H9 (cell line): ENCODE data around the gene FOXJ3. TPM values are rescaled to one million over a fixed set of nuclear protein-coding genes. Genes with fewer than 3 reads are reported as not detected.

Experiments used
- DNase-seq: peaks from one replicate; pipeline ENCODE4 v3.0.0-alpha.2; 2017
- H2AFZ ChIP-seq: one replicate; pipeline ENCODE4 v1.6.1; 2013; ENCODE audit warnings: mild to moderate bottlenecking, low read length, control low read depth, moderate library complexity
- H2AK5ac ChIP-seq: 2 replicates; pipeline ENCODE4 v1.6.1; 2013; ENCODE audit warnings: low read length, control low read depth, mixed read lengths; ENCODE audit not compliant: insufficient read length
- H2BK120ac ChIP-seq: one replicate; pipeline ENCODE4 v1.6.1; 2013; ENCODE audit warnings: low read depth, mild to moderate bottlenecking, low read length, control low read depth, inconsistent platforms; ENCODE audit not compliant: poor library complexity, severe bottlenecking
- H2BK12ac ChIP-seq: 2 replicates; pipeline ENCODE4 v1.6.1; 2013; ENCODE audit warnings: low read length, control low read depth, mixed read lengths, low read depth; ENCODE audit not compliant: insufficient read length
- H2BK15ac ChIP-seq: 2 replicates; pipeline ENCODE4 v1.6.1; 2013; ENCODE audit warnings: low read depth, low read length, control low read depth
- H2BK20ac ChIP-seq: one replicate; pipeline ENCODE4 v1.6.1; 2013; ENCODE audit warnings: low read depth, mild to moderate bottlenecking, low read length, control low read depth, inconsistent platforms; ENCODE audit not compliant: poor library complexity, severe bottlenecking
- H2BK5ac ChIP-seq: 2 replicates; pipeline ENCODE4 v1.6.1; 2013; ENCODE audit warnings: low read length, control low read depth, mixed read lengths; ENCODE audit not compliant: insufficient read length
- H3K14ac ChIP-seq: 2 replicates; pipeline ENCODE4 v1.6.1; 2013; ENCODE audit warnings: low read length, control low read depth; ENCODE audit not compliant: insufficient read depth
- H3K18ac ChIP-seq: 2 replicates; pipeline ENCODE4 v1.6.1; 2013; ENCODE audit warnings: low read depth, mild to moderate bottlenecking, mixed read lengths, low read length, control low read depth; ENCODE audit not compliant: insufficient read length
- H3K23ac ChIP-seq: 2 replicates; pipeline ENCODE4 v1.6.1; 2013; ENCODE audit warnings: low read length, control low read depth, mixed read lengths, low read depth; ENCODE audit not compliant: insufficient read length
- H3K23me2 ChIP-seq: 2 replicates; pipeline ENCODE4 v1.6.1; 2013; ENCODE audit warnings: low read depth, mild to moderate bottlenecking, mixed read lengths, low read length, control low read depth; ENCODE audit not compliant: insufficient read length, poor library complexity, severe bottlenecking
- H3K27ac ChIP-seq: 2 replicates; pipeline ENCODE4 v1.5.1; 2013; ENCODE audit warnings: low read length, control low read depth, mixed read lengths, low read depth; ENCODE audit not compliant: insufficient read length
- H3K27me3 ChIP-seq: 2 replicates; pipeline ENCODE4 v1.6.1; 2013; ENCODE audit warnings: low read length, control low read depth, inconsistent platforms; ENCODE audit not compliant: insufficient read depth
- H3K4ac ChIP-seq: 2 replicates; pipeline ENCODE4 v1.6.1; 2013; ENCODE audit warnings: low read depth, mild to moderate bottlenecking, control low read depth, inconsistent platforms, low read length, moderate library complexity
- H3K4me1 ChIP-seq: 2 replicates; pipeline ENCODE4 v1.6.1; 2013; ENCODE audit warnings: low read length, control low read depth, inconsistent platforms; ENCODE audit not compliant: insufficient read depth
- H3K4me2 ChIP-seq: 2 replicates; pipeline ENCODE4 v1.6.1; 2013; ENCODE audit warnings: low read length, control low read depth, mixed read lengths; ENCODE audit not compliant: insufficient read length, insufficient read depth
- H3K56ac ChIP-seq: 2 replicates; pipeline ENCODE4 v1.6.1; 2013; ENCODE audit warnings: low read depth, mild to moderate bottlenecking, mixed read lengths, low read length, control low read depth; ENCODE audit not compliant: insufficient read length
- H3K79me1 ChIP-seq: 2 replicates; pipeline ENCODE4 v1.6.1; 2013; ENCODE audit warnings: low read depth, mild to moderate bottlenecking, moderate library complexity, low read length, control low read depth, inconsistent platforms; ENCODE audit not compliant: insufficient read depth, poor library complexity, severe bottlenecking
- H3K79me2 ChIP-seq: 2 replicates; pipeline ENCODE4 v1.6.1; 2013; ENCODE audit warnings: low read length, control low read depth, inconsistent platforms; ENCODE audit not compliant: insufficient read depth
- H3K9ac ChIP-seq: 2 replicates; pipeline ENCODE4 v1.6.1; 2013; ENCODE audit warnings: low read length, control low read depth, mixed read lengths; ENCODE audit not compliant: insufficient read length; ENCODE audit errors: extremely low read depth
- H3K9me3 ChIP-seq: one replicate; pipeline ENCODE4 v1.6.1; 2013; ENCODE audit warnings: low read depth, low read length, inconsistent platforms; ENCODE audit not compliant: control insufficient read depth
- H3T11ph ChIP-seq: one replicate; pipeline ENCODE4 v1.6.1; 2013; ENCODE audit warnings: mild to moderate bottlenecking, low read length, control low read depth, inconsistent platforms
- H4K20me1 ChIP-seq: one replicate; pipeline ENCODE4 v1.6.1; 2013; ENCODE audit not compliant: control insufficient read depth, insufficient read length, insufficient read depth
- H4K5ac ChIP-seq: 2 replicates; pipeline ENCODE4 v1.6.1; 2013; ENCODE audit warnings: low read depth, mild to moderate bottlenecking, mixed read lengths, low read length, control low read depth; ENCODE audit not compliant: insufficient read length
- H4K8ac ChIP-seq: replicated peaks from 2 replicates; pipeline ENCODE4 v1.6.1; 2013; ENCODE audit warnings: low read length, control low read depth, mixed read lengths, low read depth; ENCODE audit not compliant: insufficient read length
- H4K91ac ChIP-seq: 2 replicates; pipeline ENCODE4 v1.6.1; 2013; ENCODE audit warnings: low read depth, mild to moderate bottlenecking, moderate library complexity, mixed read lengths, low read length, control low read depth; ENCODE audit not compliant: insufficient read length
- H3K27ac Mint-ChIP-seq, 3 experiments: 2 replicates in 2 of 3; 3 replicates in 1 of 3; pipeline ENCODE4 v1.8.0; 2020 to 2021; ENCODE audit warnings: mixed read lengths in 3 of 3, mild to moderate bottlenecking in 1 of 3, moderate library complexity in 1 of 3
- H3K27me3 Mint-ChIP-seq: 2 replicates; pipeline ENCODE4 v1.8.0; 2021; ENCODE audit warnings: low read depth, mild to moderate bottlenecking, moderate library complexity, mixed read lengths
- H3K36me3 Mint-ChIP-seq, 3 experiments: 2 replicates in 2 of 3; 3 replicates in 1 of 3; pipeline ENCODE4 v1.8.0; 2020 to 2021; ENCODE audit warnings: low read depth in 3 of 3, mixed read lengths in 3 of 3; ENCODE audit not compliant: insufficient read depth in 1 of 3
- H3K4me1 Mint-ChIP-seq, 2 experiments: 2 replicates each; pipeline ENCODE4 v1.8.0; 2020; ENCODE audit warnings: mixed read lengths in 2 of 2
- H3K4me3 Mint-ChIP-seq, 2 experiments: 2 replicates in 1 of 2; 3 replicates in 1 of 2; pipeline ENCODE4 v1.8.0; 2020 to 2021; ENCODE audit warnings: mild to moderate bottlenecking in 2 of 2, mixed read lengths in 2 of 2, moderate library complexity in 1 of 2
- H3K9me3 Mint-ChIP-seq, 2 experiments: 2 replicates in 1 of 2; 3 replicates in 1 of 2; pipeline ENCODE4 v1.8.0; 2020; ENCODE audit warnings: mild to moderate bottlenecking in 2 of 2, mixed read lengths in 2 of 2, moderate library complexity in 1 of 2
- CTCF ChIP-seq: fragments of 200-600 bp; sonication (generic); conservative IDR thresholded peaks from 3 replicates; pipeline ENCODE4 v1.8.0; 2021; ENCODE audit warnings: antibody characterized with exemption, mild to moderate bottlenecking
- WGBS: extraction: QIAGEN DNeasy Blood & Tissue Kit; methylation state at CpG from one replicate; pipeline ENCODE4 v1.1.7; 2013; ENCODE audit warnings: missing lambda C conversion rate, low lambda C conversion rate, mixed read lengths; ENCODE audit not compliant: insufficient read length; ENCODE audit errors: extremely low coverage; 5-methylcytosine and 5-hydroxymethylcytosine counted together
- total RNA-seq: library from RNA; stranded (reverse); gene quantifications from 2 replicates; pipeline ENCODE4 v1.2.1, GENCODE V29; 2021

The FOXJ3 gene
- total RNA-seq, 1 experiment from 2014 or later: 49.9 TPM

GRCh38 chr1:42183210-42183956 is 151.7 kb downstream of the FOXJ3 start:
- Histone ChIP-seq H2AK5ac (no peak overlapping the region), H2BK5ac (no peak overlapping the region), H3K4me2 (no peak overlapping the region), H3K4ac (no peak overlapping the region), H2BK20ac (no peak overlapping the region), H2BK15ac (no peak overlapping the region), H3K79me2 (no peaks in the 10 kb centered on the region), H3K14ac (no peak overlapping the region), H3K27ac (no peak overlapping the region), H4K5ac (no peak overlapping the region), H4K91ac (no peak overlapping the region), H2BK120ac (no peak overlapping the region), H3K9me3 (no peaks in the 10 kb centered on the region), H3K18ac (no peak overlapping the region), H4K8ac (no peak overlapping the region), H3K4me1 (no peaks in the 10 kb centered on the region), H3K9ac (no peak overlapping the region), H3K27me3 (no peaks in the 10 kb centered on the region), H2AFZ (no peak overlapping the region), H3K79me1 (no peaks in the 10 kb centered on the region), H3K23ac (no peak overlapping the region), H4K20me1 (no peaks in the 10 kb centered on the region), H2BK12ac (no peak overlapping the region), H3K56ac (no peak overlapping the region), H3T11ph (no peak overlapping the region), H3K23me2 (no peaks in the 10 kb centered on the region)
- H3K27ac Mint-ChIP-seq: 0 out of 7 replicates have a peak overlapping the region, but pooled peaks of 1 of the 3 experiments have one; percentile 4
- peaks cover 5 to 53% (median 19%) of the 10 kb centered on the region in 3 experiments; a peak in 5 of 7 replicates for H3K36me3 Mint-ChIP-seq
- WGBS: no CpG with 5 or more reads among the region's 7 CpGs
- H3K9me3 Mint-ChIP-seq: no peaks in the 10 kb centered on the region
- H3K27me3 Mint-ChIP-seq: no peaks in the 10 kb centered on the region
- no peak for TF ChIP-seq CTCF
- H3K4me1 Mint-ChIP-seq: no peaks in the 10 kb centered on the region
- no peak for DNase-seq
- no peak overlapping the region for H3K4me3 Mint-ChIP-seq
